H1 (cell line): Measurements from ENCODE around the gene DPP10. TPM values are rescaled to one million over a fixed set of nuclear protein-coding genes. Genes with fewer than 3 reads are reported as not detected.

Experiments
- SP4 ChIP-seq: IDR thresholded peaks from 2 replicates; pipeline ENCODE4 v1.6.1; 2012; ENCODE audit warnings: low read length, inconsistent platforms
- SUZ12 ChIP-seq: fragments of 200-600 bp; sonication (generic); IDR thresholded peaks from 2 replicates; pipeline ENCODE4 v1.6.1; 2012; ENCODE audit warnings: mild to moderate bottlenecking, inconsistent platforms, low read length, moderate library complexity, mixed read lengths
- polyA plus RNA-seq, 7 experiments: library from polyadenylated mRNA; depleted of rRNA in 3 of 7; stranded (reverse) in 5 of 7; unstranded in 2 of 7; fragments of >200 nt in 5 of 7; fragments of 200-250 nt in 2 of 7; gene quantifications; 1 replicate in 5 of 7; 2 replicates in 1 of 7; 4 replicates in 1 of 7; pipeline versions ENCODE4 v1.2.1 to v1.2.3, GENCODE V29; 2011 to 2013; ENCODE audit warnings: missing spikeins in 2 of 7, mixed read lengths in 2 of 7
- total RNA-seq: library from RNA; stranded (reverse); fragmentation: NEBNext Ultra II Directional; extraction: Animal tissue kit (Norgen Biotek cat#: 25700); gene quantifications from 2 replicates; pipeline ENCODE4 v1.2.1, GENCODE V29; 2021
- TF ChIP-seq, protein P1 (sequence below): fragments of 300-600 bp; sonication (generic); IDR thresholded peaks from 2 replicates; pipeline ENCODE4 v1.7.1; 2012; ENCODE audit warnings: low read length, moderate library complexity, mild to moderate bottlenecking, inconsistent platforms; ENCODE audit not compliant: insufficient replicate concordance

DPP10 gene
- total and polyA plus RNA-seq, 2 of the 8 experiments (the other 6 are each of a cell fraction or from before 2014, with no cell fraction given) = 3.3 to 7.2 TPM

DNA sequence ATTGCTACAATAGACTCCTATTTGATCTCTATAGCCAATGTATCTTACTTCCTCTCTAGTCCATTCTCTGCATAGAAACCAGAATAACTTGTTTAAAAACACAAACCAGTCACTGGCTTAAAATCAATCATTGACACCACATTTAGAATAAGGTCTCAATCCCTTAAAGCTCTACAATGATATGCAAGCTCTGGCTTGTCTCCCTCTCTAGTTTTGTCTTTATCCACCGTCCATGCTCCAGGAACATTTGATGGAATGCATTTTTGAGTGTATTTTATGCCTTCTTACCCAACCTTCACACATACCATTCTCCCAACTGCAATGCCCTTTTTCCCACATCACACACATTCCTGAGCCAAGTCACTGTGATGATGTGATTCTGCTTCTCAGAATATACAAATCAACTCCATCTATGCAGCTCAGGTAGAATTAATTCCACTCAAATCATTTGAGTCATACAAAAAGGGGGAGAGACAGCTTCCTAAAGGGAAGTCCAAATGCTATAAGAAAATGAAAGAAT, 1107.2 kb downstream of the DPP10 start (continued):
- TF ChIP-seq, protein P1, sequence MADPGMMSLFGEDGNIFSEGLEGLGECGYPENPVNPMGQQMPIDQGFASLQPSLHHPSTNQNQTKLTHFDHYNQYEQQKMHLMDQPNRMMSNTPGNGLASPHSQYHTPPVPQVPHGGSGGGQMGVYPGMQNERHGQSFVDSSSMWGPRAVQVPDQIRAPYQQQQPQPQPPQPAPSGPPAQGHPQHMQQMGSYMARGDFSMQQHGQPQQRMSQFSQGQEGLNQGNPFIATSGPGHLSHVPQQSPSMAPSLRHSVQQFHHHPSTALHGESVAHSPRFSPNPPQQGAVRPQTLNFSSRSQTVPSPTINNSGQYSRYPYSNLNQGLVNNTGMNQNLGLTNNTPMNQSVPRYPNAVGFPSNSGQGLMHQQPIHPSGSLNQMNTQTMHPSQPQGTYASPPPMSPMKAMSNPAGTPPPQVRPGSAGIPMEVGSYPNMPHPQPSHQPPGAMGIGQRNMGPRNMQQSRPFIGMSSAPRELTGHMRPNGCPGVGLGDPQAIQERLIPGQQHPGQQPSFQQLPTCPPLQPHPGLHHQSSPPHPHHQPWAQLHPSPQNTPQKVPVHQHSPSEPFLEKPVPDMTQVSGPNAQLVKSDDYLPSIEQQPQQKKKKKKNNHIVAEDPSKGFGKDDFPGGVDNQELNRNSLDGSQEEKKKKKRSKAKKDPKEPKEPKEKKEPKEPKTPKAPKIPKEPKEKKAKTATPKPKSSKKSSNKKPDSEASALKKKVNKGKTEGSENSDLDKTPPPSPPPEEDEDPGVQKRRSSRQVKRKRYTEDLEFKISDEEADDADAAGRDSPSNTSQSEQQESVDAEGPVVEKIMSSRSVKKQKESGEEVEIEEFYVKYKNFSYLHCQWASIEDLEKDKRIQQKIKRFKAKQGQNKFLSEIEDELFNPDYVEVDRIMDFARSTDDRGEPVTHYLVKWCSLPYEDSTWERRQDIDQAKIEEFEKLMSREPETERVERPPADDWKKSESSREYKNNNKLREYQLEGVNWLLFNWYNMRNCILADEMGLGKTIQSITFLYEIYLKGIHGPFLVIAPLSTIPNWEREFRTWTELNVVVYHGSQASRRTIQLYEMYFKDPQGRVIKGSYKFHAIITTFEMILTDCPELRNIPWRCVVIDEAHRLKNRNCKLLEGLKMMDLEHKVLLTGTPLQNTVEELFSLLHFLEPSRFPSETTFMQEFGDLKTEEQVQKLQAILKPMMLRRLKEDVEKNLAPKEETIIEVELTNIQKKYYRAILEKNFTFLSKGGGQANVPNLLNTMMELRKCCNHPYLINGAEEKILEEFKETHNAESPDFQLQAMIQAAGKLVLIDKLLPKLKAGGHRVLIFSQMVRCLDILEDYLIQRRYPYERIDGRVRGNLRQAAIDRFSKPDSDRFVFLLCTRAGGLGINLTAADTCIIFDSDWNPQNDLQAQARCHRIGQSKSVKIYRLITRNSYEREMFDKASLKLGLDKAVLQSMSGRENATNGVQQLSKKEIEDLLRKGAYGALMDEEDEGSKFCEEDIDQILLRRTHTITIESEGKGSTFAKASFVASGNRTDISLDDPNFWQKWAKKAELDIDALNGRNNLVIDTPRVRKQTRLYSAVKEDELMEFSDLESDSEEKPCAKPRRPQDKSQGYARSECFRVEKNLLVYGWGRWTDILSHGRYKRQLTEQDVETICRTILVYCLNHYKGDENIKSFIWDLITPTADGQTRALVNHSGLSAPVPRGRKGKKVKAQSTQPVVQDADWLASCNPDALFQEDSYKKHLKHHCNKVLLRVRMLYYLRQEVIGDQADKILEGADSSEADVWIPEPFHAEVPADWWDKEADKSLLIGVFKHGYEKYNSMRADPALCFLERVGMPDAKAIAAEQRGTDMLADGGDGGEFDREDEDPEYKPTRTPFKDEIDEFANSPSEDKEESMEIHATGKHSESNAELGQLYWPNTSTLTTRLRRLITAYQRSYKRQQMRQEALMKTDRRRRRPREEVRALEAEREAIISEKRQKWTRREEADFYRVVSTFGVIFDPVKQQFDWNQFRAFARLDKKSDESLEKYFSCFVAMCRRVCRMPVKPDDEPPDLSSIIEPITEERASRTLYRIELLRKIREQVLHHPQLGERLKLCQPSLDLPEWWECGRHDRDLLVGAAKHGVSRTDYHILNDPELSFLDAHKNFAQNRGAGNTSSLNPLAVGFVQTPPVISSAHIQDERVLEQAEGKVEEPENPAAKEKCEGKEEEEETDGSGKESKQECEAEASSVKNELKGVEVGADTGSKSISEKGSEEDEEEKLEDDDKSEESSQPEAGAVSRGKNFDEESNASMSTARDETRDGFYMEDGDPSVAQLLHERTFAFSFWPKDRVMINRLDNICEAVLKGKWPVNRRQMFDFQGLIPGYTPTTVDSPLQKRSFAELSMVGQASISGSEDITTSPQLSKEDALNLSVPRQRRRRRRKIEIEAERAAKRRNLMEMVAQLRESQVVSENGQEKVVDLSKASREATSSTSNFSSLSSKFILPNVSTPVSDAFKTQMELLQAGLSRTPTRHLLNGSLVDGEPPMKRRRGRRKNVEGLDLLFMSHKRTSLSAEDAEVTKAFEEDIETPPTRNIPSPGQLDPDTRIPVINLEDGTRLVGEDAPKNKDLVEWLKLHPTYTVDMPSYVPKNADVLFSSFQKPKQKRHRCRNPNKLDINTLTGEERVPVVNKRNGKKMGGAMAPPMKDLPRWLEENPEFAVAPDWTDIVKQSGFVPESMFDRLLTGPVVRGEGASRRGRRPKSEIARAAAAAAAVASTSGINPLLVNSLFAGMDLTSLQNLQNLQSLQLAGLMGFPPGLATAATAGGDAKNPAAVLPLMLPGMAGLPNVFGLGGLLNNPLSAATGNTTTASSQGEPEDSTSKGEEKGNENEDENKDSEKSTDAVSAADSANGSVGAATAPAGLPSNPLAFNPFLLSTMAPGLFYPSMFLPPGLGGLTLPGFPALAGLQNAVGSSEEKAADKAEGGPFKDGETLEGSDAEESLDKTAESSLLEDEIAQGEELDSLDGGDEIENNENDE = no peak
- no peak for TF ChIP-seq SUZ12
- TF ChIP-seq SP4 = no peak
- TF ChIP-seq, all 59 proteins: peak for 0
